ENCODE measurements around the gene OCRL.

OCRL gene

DNA sequence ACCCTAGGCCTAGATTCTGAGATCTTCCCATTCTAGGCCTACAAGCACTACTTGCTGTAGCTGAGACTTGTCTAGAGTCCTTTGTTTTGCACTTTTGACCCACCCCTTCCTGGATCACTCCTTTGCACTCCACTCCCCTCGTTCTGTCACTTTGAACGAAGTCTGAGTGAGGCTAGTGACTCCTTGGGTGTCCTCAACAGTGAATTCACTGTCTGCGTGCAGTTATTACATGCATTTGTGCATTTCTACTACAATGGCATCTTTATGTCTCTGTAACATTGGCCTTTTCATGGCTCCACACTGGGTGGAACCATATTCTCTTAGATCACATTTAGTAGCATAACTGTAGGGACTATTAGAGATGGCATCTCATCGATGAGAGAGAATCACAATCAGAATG is 50.5 kb downstream of the OCRL start:
- no peak for DNase-seq

DNA sequence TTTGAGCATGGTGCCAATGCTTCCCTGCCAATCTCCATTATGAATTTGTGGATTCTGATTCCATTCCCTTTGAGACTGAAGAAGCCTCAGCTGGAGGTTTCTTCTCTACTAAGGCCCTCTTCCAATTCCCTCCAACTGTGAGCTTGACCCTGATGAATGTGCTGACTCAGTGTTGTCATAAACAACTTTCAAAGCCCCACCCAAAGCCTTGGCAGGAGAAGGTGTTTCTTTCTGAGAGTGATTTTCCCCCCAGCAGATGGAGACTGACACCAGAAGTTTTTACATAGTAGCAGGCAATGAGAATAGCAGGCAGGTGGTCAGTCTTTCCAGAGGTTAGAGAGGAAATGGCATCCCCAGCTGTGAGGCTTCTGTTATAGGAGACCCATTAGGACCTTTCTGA is 53.1 kb downstream of the OCRL start:
- no peak for DNase-seq

- DNase-seq: no peak
Observed at GRCh38 chrX:129594781-129595180, 54.7 kb downstream of the OCRL start.

GRCh38 chrX:129596077-129596476 is 56.0 kb downstream of the OCRL start:
- no peak for DNase-seq

DNA sequence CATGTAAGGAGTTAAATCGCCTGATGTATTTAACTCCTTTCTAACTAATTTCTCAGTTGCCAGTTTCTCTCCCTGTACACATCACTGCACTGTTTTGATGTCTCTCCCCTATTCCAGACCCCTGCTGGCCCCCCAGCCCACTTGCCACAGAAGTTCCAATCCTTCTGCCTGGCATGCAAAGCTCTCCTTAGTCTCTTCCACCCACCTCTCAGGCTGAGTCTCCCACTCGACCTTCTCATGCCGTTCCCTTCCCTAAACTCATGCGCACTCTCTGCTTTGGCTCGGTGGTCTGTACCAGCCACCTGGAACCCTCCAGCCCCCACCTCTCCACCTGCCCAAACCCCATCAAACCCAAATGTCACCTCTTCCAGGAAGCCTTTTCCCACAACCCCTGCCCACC is 57.8 kb downstream of the OCRL start:
- no peak for DNase-seq

DNA sequence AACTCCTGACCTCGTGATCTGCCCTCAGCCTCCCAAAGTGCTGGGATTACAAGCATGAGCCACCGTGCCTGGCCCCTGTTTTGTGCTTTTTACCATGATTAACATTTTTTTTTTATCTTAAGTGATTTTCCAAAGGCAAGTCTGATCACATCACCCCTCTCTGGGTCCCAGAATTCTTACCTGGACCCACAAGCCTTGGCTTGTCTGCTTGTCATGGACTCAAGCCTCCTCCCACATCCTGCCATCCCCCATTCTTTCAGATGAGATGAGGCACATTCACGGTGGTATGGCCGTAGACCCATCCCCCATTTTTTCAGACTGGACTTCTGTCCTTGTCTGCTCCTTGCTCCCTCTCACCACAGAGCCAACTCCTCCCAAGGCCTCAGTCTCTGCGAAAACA is 59.4 kb downstream of the OCRL start:
- no peak for DNase-seq

DNA sequence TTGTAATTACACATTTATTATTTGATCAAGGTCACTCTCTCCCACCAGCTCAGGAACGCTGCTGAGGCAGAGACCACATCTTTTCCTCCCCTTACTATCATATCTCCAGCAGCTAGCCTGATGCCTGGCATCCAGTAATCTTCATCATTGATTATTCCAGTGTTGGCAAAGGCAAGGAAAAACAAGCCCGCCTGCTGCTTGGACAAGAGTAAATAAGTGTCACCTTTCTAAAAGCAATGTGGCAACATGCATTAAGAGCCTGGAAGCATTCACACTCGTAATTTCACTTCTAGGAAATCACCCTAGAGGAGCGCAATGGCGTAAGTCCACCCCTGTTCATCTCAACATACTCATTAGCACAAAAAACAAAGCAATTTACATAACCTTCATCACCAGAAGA is 59.9 kb downstream of the OCRL start:
- no peak for DNase-seq

DNA sequence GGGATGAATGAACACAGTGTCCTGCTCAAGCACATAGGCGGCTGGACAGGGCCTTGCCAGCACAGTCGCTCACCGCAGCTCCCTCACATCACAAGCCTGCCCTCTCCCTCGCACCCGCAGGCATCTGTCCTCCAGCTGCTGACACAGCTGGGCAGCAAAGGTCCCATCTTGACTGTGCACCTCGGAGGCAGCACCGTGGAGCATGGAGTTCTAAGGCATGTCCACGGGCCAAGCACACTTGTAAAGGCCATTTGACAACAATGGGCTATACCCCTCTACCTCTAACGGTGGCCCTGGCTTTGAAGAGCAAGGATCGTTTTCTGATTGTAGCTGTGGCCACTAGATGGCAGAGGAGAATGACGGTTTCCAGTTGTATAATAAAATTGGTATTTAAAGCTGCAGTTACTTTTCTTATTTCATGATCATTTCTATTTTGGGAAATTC is 60.9 kb downstream of the OCRL start:
- DNase-seq: no peak

DNA sequence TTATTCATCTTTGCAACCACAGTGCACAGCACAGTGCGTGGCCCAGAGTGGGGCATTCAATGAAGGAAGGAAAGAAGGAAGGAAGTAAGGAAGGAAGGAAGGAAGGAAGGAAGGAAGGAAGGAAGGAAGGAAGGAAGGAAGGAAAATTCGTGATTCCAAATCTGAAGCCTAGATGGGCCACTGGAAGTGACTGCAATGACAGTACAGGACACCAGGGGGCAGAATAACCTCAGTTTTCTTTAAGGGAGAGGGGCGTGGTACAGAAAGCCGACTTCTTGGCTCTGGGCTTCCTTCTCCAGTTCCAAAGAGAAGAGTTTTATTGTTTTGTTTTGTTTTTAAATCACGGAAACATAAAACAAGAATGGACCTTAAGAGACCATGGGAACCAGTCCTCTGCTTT is 66.9 kb downstream of the OCRL start:
- no peak for DNase-seq

DNA sequence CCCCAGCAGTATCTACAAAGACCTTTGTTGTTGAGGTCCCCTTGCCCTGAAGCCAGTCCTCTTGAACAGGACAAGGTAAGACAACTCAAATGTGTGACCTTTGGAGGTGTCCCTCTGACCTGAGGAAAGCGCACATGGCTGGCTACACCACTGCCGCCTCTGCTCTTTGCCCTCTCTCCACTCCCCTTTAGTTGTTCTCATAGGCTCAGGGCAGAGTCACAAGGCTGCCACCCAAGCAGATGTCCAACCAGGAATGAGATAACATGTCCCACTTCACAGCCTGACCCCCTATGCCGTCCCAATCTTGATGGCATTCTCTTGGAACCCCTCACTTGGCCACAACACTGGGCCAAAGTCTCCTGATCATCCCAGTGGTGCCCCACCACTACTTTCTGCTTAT is 68.4 kb downstream of the OCRL start:
- DNase-seq: no peak

- DNase-seq: no peak
Observed at GRCh38 chrX:129609395-129609794, 69.3 kb downstream of the OCRL start.

DNA sequence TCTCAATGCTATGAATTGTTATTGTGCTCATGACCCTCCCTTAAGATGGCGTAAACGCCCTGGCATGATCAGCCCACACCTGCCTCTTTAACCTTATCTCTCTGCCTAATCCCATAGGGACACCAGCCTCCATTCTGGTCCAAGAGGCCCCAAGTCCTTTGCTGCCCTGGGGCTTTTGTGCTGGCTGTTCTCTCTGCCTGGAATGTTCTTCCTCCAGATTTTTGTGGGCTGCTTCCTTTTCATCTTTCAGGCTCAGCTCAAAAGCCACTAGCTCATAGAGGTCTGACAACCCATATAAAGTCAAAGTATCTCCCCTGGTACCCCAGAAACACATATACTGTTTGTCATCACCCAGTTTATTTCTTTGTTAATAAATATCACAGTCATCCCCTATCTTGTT is 72.3 kb downstream of the OCRL start:
- DNase-seq: no peak

- DNase-seq: no peak
Observed at GRCh38 chrX:129613596-129613995, 73.5 kb downstream of the OCRL start.

DNA sequence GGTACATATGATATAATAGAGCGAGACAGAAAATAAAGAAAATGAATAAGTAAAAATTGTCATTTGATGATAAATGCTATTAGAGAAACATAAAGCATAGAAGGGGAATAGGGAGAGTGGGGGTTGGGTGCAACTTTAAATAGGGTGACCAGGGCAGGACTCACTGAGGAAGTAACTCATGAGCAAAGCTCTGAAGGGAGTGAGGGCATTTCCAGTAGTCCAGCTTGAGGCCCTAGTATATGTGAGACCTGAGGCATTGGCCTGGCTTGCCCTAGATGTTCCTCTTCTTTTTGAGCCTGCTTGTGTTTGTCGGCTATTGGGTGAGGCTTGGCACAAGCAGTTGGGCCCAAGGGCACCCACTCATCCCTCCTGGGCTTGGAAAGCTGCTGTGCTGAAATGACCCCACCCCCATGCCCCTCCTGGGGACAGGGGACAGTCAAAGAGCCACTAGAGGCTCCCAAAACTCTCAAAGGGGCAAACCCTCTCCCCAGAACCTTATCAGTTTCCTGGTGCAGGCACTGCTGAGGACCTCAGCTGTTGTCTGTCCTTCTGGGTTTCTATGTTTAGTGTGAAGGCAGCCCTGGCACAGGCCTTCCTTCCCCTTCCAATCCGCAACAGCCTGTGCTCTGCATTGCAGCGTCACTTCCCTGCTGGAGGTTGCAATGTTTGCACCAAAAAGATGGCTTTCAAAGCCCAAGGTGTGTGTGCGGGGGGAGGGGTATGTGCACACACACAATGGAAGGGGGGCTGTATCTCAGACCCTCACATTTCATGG is 74.6 kb downstream of the OCRL start:
- DNase-seq: no peak

- DNase-seq: no peak
Observed at GRCh38 chrX:129617420-129617819, 77.4 kb downstream of the OCRL start.

- no peak for DNase-seq
Observed at GRCh38 chrX:129618997-129619396, 78.9 kb downstream of the OCRL start.

DNA sequence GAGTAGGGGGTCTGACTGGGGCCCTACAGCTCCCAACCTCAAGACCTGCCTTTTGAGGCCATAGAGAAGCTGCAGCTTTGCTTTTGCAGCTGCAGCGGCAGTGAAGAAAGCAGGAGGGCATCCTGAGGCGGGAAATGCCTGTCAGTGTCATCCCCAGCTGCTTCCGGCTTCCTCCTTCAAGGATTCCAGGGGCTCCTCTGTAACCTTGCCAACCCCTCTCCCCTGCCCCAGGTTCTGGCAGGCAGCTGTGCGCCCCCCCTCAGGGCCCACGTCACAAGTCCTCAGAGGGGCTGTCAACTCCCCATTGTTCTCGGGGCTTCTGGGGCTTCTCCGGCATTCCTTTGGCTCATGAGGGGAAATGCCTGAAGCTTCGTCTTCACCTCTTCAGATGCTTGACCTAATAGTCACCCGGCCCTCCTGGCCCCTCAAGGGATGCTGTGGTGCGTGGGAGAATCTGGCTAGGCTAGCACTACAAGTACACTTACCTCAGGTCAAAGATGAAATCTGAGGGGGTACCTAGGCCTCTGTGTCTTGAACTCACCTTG is 82.8 kb downstream of the OCRL start:
- no peak for DNase-seq

GRCh38 chrX:129626026-129626425 is 86.0 kb downstream of the OCRL start:
- DNase-seq: no peak

DNA sequence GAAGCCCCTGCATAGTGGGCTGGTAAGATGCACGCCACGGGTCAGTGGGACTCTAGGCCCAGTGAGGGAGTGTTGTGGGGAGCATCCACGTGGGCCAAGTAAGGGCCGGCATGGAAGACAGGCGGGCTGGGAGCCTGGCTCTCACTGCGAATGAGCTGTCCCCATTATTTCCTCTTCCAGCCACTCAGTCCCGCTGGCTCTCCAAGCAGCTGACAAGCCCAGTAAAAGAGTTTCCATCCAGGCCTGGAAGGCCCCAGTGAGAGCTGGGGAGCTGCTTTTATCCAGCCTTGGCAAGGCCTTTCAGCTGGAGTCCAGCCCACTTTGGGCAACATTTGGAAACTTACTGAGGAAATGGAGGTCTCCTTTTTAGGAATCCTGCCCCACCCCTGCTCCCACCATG is 89.8 kb downstream of the OCRL start:
- DNase-seq: no peak

DNA sequence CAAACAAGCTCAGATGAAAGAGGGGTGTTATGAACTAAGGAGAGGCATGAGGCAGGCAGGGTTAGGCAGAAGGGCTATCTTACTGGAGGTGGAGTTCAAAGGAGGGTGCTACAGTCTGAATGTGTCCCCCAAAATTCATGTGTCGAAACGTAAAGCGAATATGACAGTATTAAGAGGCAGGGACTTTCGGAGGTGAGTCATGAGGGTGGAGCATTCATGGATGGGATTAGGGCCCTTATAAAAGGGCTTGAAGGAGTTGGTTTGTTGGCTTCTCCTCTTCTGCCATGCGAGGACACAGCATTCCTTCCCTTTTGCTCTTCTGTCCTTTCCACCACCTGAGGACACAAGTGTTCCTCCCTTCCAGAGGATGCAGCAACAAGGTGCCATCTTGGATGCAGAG is 91.8 kb downstream of the OCRL start:
- no peak for DNase-seq

DNA sequence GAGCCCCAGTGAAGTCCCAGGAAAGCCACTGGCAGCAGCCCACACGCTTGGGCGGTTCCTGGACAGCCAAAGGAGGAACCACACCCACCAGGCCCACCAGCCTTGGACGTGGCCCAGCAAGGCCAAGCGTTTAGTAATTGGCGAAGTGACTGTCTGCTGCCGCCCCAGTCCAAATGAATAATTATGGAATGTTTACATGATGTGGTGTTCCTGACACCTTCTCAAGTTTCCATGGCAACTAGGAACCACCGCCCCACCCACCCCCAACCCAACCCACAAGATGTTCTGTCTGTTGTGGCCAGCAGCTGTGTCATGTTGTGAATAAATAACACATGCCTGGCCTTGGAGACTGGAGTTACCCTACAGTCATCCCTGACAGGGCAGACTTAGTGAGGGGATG is 92.4 kb downstream of the OCRL start:
- no peak for DNase-seq

DNA sequence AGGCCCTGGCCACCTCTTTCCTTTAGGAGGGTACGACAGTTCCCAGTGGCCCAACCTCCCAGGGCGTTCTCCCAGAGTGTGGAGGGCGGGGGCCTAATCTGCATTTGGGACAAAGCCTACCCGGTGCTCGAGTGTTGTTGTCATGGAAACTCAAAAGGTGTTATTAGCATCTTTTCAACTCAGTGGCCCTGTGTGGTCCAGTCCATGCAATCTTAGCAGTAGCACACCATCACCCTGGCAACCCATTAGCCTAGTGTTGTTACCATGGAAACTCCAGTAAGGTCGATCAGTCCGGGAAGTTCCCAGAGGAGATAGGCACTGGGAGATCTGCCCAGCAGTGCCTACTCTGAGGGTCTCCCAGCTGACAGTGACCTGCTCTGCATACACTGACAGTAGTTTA is 94.5 kb downstream of the OCRL start:
- DNase-seq: no peak

DNA sequence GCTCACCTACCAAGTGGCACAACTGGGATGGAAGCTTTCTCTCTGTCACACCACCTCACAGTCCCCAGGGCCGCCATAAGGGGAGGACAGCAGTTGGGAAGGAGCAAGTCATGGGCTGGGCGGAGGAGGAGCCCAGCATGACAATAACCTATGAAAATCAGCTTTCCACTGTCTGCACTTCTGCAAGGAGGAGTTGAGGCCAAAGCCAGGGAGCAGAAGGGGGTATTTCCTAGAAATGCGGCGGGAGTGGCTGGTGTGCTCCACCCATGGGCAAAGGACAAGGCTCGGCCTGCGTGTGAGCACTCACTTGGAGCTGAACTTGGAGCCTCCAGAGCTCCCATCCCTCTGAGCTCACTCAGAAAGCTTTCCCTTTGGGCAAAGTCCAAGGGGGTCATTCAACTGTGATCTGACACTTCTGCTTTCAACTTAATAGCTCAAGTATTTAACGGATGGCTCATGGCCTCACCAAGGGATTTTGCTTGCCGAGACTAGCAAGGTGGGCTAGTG is 96.2 kb downstream of the OCRL start:
- no peak for DNase-seq

DNA sequence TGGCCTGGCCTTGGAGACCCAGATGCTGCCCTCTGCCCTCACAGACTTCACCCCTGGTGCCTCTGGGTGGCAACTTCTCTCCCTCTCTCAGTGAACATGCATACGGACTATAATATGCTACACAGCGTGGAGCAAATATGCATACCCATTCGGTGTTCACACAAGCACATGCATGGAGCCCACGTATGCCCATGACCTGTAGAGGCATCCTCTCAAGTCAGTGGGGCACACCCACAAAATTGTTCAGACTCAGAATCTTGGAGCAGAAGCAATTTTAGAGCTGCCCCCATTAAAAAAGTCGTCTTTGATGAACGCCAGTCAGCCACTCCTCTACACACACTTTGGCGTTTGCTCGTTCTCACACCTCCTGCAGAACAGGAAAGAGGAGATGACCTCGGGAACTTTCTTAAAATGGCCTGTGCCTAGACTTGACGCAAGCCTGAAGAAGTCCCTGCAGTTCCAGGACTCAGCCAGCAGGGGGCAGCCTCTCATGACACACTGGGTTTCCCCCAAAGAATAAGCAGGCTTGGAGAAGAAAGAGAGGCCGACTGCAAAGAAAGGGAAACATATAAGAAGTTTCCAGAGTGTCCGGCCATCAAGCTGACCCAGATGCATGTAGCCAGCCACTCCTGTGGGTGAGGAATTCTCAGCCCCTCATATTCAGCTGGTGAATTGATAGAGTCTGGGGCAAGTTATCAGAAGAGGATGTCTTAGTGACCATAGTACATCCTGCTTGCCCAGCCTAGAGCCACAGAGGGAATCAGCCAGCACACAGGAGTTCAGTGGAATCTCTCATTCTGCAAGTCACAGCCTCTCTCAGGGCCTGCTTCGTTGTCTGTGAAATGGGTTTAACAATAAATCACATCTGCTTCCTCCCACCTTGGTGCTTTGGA is 97.4 kb downstream of the OCRL start:
- no peak for DNase-seq
